Tibial nerve (tissue), 4 donors: Measurements from ENCODE around the gene TPD52L2.
"Not testable (repeated sequence)": the region's sequence is repeated elsewhere in the genome, so short reads cannot be mapped to it uniquely, and the experiment has no call there.

ENCODE experiments used
- CTCF ChIP-seq, 5 experiments: fragments of 200-600 bp in 3 of 5; fragments of 450-650 bp in 2 of 5; sonication (generic) in 3 of 5; IDR thresholded peaks; one replicate each; pipeline ENCODE4 v1.5.1; 2016 to 2019; ENCODE audit warnings: antibody characterized with exemption in 5 of 5, mild to moderate bottlenecking in 3 of 5, moderate library complexity in 2 of 5
- EP300 ChIP-seq, 2 donors: sonication (generic); formaldehyde crosslinking; IDR thresholded peaks; one replicate each; pipeline ENCODE4 v1.6.1; 2017; ENCODE audit warnings: antibody characterized with exemption in 2 of 2, mild to moderate bottlenecking in 1 of 2

GRCh38 chr20:63929473-63929883, 64.4 kb downstream of the TPD52L2 start:
- TF ChIP-seq CTCF, EP300 (IDR thresholded peaks at IDR 0.05): not testable (repeated sequence)
